Measurements from ENCODE around the gene MLIP.

- TF ChIP-seq CTCF (conservative IDR thresholded peaks at IDR 0.05; ENCODE audit: low read length) (no peak), EZH2phosphoT487 (IDR thresholded peaks at IDR 0.05; ENCODE audit: borderline replicate concordance, low read depth, low read length) (no peak)
Measured at GRCh38 chr6:54115966-54116365, 4.7 kb downstream of the MLIP start.
